CD4-positive, alpha-beta T cell treated with Interleukin-15 for 1 hour (primary cell): Measurements from ENCODE around the gene WWOX.

Experiments used
- DNase-seq: peaks from one replicate; pipeline ENCODE4 v3.0.0-alpha.2; 2020

The WWOX gene

GRCh38 chr16:78309763-78310162 lies 210.3 kb downstream of the WWOX start:
- no peak for DNase-seq

- DNase-seq, result no peak
Observed at GRCh38 chr16:78310196-78310595, 210.7 kb downstream of the WWOX start.

GRCh38 chr16:78310990-78311561 lies 211.6 kb downstream of the WWOX start:
- no peak for DNase-seq

GRCh38 chr16:78311831-78312230 lies 212.4 kb downstream of the WWOX start:
- DNase-seq, result no peak

- no peak for DNase-seq
Observed at GRCh38 chr16:78317564-78318240, 218.2 kb downstream of the WWOX start.

GRCh38 chr16:78321620-78322360 lies 222.3 kb downstream of the WWOX start:
- no peak for DNase-seq

GRCh38 chr16:78323315-78323714 lies 223.9 kb downstream of the WWOX start:
- no peak for DNase-seq

GRCh38 chr16:78324649-78325285 lies 225.3 kb downstream of the WWOX start:
- DNase-seq, result no peak

- no peak for DNase-seq
Observed at GRCh38 chr16:78325468-78326352, 226.3 kb downstream of the WWOX start.

- DNase-seq, result no peak
Observed at GRCh38 chr16:78326731-78327130, 227.3 kb downstream of the WWOX start.

GRCh38 chr16:78331731-78332130 lies 232.3 kb downstream of the WWOX start:
- DNase-seq, result no peak

GRCh38 chr16:78333808-78334207 lies 234.4 kb downstream of the WWOX start:
- no peak for DNase-seq

GRCh38 chr16:78340590-78340989 lies 241.1 kb downstream of the WWOX start:
- DNase-seq, result no peak

- no peak for DNase-seq
Observed at GRCh38 chr16:78348068-78348467, 248.6 kb downstream of the WWOX start.

- no peak for DNase-seq
Observed at GRCh38 chr16:78348886-78349285, 249.4 kb downstream of the WWOX start.

- no peak for DNase-seq
Observed at GRCh38 chr16:78352184-78352583, 252.7 kb downstream of the WWOX start.

- DNase-seq, result no peak
Observed at GRCh38 chr16:78353640-78354275, 254.3 kb downstream of the WWOX start.

GRCh38 chr16:78362524-78363135 lies 263.2 kb downstream of the WWOX start:
- DNase-seq, result no peak

- no peak for DNase-seq
Observed at GRCh38 chr16:78363843-78364555, 264.5 kb downstream of the WWOX start.

- no peak for DNase-seq
Observed at GRCh38 chr16:78364556-78364880, 265.1 kb downstream of the WWOX start.

- no peak for DNase-seq
Observed at GRCh38 chr16:78365366-78365765, 265.9 kb downstream of the WWOX start.
